ENCODE results near the gene ACO2. TPM values are rescaled to one million over a fixed set of nuclear protein-coding genes. Genes with fewer than 3 reads are reported as not detected.

The ACO2 gene
- total and polyA plus RNA-seq, 12 donors: 180 to 1,020 (median 893) TPM

- no peak overlapping the region for H3K4me3 ChIP-seq
- peaks cover 6 to 95% (median 60%) of the 10 kb centered on the region in 9 donors for H3K36me3 ChIP-seq
- WGBS, 2 donors: 78 to 80% methylated on average over 16 of the region's 16 CpGs
- ATAC-seq: no peak
- DNase-seq: no peak
- no peaks in the 10 kb centered on the region for H3K9me3 ChIP-seq
- peak overlapping the region in 4 of 10 donors; percentile 14 to 76 (median 29) for H3K27ac ChIP-seq
- intact Hi-C loops (cut with DNase I): loop anchor here in 2 of 10 donors (10.0 kb wide), 1 partner anchor 53 kb away; no protein-coding TSS in a partner anchor
- peaks cover 32 to 64% (median 56%) of the 10 kb centered on the region in 9 donors for H3K4me1 ChIP-seq
- H3K27me3 ChIP-seq: no peaks in the 10 kb centered on the region
- no peak for TF ChIP-seq CTCF (IDR thresholded peaks at IDR 0.05)
Measured at GRCh38 chr22:41528132-41528766, 59.3 kb downstream of the ACO2 start.

- no peak for ATAC-seq
- peaks cover 6 to 88% (median 60%) of the 10 kb centered on the region in 9 donors for H3K36me3 ChIP-seq
- peak overlapping the region in 2 of 10 donors; percentile 2 to 15 for H3K27ac ChIP-seq
- no peaks in the 10 kb centered on the region for H3K9me3 ChIP-seq
- 73 to 75% methylated on average over 13 of the region's 13 CpGs for WGBS, 2 donors
- H3K4me1 ChIP-seq: peaks cover 24 to 61% (median 50%) of the 10 kb centered on the region in 9 donors
- TF ChIP-seq CTCF (IDR thresholded peaks at IDR 0.05): no peak
- DNase-seq: no peak
- H3K27me3 ChIP-seq: no peaks in the 10 kb centered on the region
- no peak overlapping the region for H3K4me3 ChIP-seq
- intact Hi-C loops (cut with DNase I): loop anchor here in 2 of 10 donors (10.0 kb wide), 1 partner anchor 54 kb away; no protein-coding TSS in a partner anchor
Measured at GRCh38 chr22:41528938-41529561, 60.1 kb downstream of the ACO2 start.

DNA sequence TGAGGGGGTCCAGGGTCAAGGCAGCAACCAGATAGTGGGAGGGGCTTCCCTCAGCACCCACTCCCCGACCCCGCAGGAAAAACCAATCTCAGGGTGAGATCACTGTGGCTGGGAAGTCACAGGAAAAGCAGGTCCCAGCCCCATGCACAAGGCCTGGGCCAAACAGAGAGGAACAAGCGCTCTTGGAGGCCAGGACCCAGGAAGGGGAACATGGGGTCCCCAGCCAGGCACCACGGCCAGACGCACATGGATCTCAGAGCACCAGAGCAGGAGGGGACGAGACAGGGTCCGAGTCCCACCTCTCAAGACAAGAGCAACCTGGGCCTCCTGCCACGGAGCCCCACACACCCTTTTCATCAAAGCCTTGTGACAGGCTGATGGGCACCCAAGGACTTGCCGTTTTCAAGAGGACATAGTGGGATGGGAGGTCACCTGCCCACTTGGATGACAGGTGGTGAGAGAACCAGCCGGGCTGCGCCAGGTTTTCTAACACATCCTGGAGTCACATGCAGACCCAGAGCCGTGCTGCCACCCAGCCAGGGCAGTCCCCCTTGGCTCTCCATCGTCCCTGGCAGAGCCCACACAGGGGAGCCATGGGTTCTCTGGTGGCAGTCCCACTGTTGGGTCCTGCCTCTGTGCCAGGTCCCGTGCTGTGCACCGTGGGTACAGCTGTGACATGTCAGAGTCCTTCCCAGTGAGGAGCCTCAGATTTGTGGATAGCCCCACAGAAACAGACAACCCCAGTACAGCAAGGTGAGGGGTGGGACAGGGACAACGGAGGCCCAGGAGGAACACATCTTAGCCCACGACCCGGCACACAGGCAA lies 62.2 kb downstream of the ACO2 start:
- H3K27me3 ChIP-seq: no peaks in the 10 kb centered on the region
- no peak for TF ChIP-seq CTCF (IDR thresholded peaks at IDR 0.05)

More for the DNA sequence above, 62.2 kb downstream of the ACO2 start:
- peaks cover 6 to 41% (median 30%) of the 10 kb centered on the region in 9 donors for H3K4me1 ChIP-seq
- H3K27ac ChIP-seq: peak overlapping the region in 9 of 10 donors; percentile 5 to 78 (median 41)
- no peak overlapping the region for H3K4me3 ChIP-seq
- H3K9me3 ChIP-seq: no peaks in the 10 kb centered on the region
- whole genome bisulfite sequencing, 2 donors: 62 to 71% methylated on average over 18 of the region's 18 CpGs
- no peak for DNase-seq
- H3K36me3 ChIP-seq: peaks cover 5 to 81% (median 46%) of the 10 kb centered on the region in 9 donors
- intact Hi-C loops (cut with DNase I): loop anchor here in 3 of 10 donors (5.0 kb wide), 1 partner anchor 129 kb away; no protein-coding TSS in a partner anchor
- ATAC-seq: peak in 1 of 8 donors; percentile 1
